H1 (cell line): Measurements from ENCODE around the gene S100A6. TPM values are rescaled to one million over a fixed set of nuclear protein-coding genes. Genes with fewer than 3 reads are reported as not detected.

Experiments
- BCL11A ChIP-seq, 2 experiments: IDR thresholded peaks; one replicate each; pipeline ENCODE4 v1.6.1; 2011; ENCODE audit warnings: low read depth in 2 of 2, low read length in 2 of 2, mild to moderate bottlenecking in 2 of 2
- CHD7 ChIP-seq: fragments of 300-600 bp; sonication (generic); IDR thresholded peaks from 2 replicates; pipeline ENCODE4 v1.7.1; 2012; ENCODE audit warnings: low read length, moderate library complexity, mild to moderate bottlenecking, inconsistent platforms; ENCODE audit not compliant: insufficient replicate concordance
- E2F6 ChIP-seq: IDR thresholded peaks from 2 replicates; pipeline ENCODE4 v1.6.1; 2012; ENCODE audit warnings: inconsistent platforms
- HDAC2 ChIP-seq, 2 experiments: fragments of 300-600 bp in 1 of 2; sonication (generic) in 1 of 2; IDR thresholded peaks; 2 replicates each; pipeline ENCODE4 v1.6.1; 2011 to 2012; ENCODE audit warnings: low read depth in 2 of 2, low read length in 2 of 2, mild to moderate bottlenecking in 2 of 2, moderate library complexity in 2 of 2, borderline replicate concordance in 1 of 2, inconsistent platforms in 1 of 2
- RXRA ChIP-seq: IDR thresholded peaks from 2 replicates; pipeline ENCODE4 v1.6.1; 2011; ENCODE audit warnings: low read depth, mild to moderate bottlenecking, low read length, moderate library complexity; ENCODE audit not compliant: insufficient read depth
- TAF1 ChIP-seq: IDR thresholded peaks from 2 replicates; pipeline ENCODE4 v1.6.1; 2011; ENCODE audit warnings: mild to moderate bottlenecking, low read depth, low read length
- polyA plus RNA-seq, 7 experiments: library from polyadenylated mRNA; depleted of rRNA in 3 of 7; stranded (reverse) in 5 of 7; unstranded in 2 of 7; fragments of >200 nt in 5 of 7; fragments of 200-250 nt in 2 of 7; gene quantifications; 1 replicate in 5 of 7; 2 replicates in 1 of 7; 4 replicates in 1 of 7; pipeline versions ENCODE4 v1.2.1 to v1.2.3, GENCODE V29; 2011 to 2013; ENCODE audit warnings: missing spikeins in 2 of 7, mixed read lengths in 2 of 7
- total RNA-seq: library from RNA; stranded (reverse); fragmentation: NEBNext Ultra II Directional; extraction: Animal tissue kit (Norgen Biotek cat#: 25700); gene quantifications from 2 replicates; pipeline ENCODE4 v1.2.1, GENCODE V29; 2021

Gene S100A6
- total and polyA plus RNA-seq, 2 of the 8 experiments (the other 6 are each of a cell fraction or from before 2014, with no cell fraction given), result 11.1 to 63.0 TPM

- TF ChIP-seq HDAC2 (IDR thresholded peaks at IDR 0.05; ENCODE audit: borderline replicate concordance in 1 of 2, low read depth in 2 of 2, low read length in 2 of 2) (no peak), E2F6 (no peak), TAF1 (no peak), CHD7 (no peak), BCL11A (IDR thresholded peaks at IDR 0.05; ENCODE audit: low read depth in 2 of 2, low read length in 2 of 2) (no peak), RXRA (no peak)
Observed at GRCh38 chr1:153569465-153569864, 33.7 kb upstream of the S100A6 start (continued).
